ENCODE data around the gene C11orf86.
A peak's percentile ranks its signal among the peaks of the same experiment; 100 is the strongest.
"Not testable (repeated sequence)": the region's sequence is repeated elsewhere in the genome, so short reads cannot be mapped to it uniquely, and the experiment has no call there.

The C11orf86 gene, protein sequence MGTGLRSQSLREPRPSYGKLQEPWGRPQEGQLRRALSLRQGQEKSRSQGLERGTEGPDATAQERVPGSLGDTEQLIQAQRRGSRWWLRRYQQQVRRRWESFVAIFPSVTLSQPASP

DNA sequence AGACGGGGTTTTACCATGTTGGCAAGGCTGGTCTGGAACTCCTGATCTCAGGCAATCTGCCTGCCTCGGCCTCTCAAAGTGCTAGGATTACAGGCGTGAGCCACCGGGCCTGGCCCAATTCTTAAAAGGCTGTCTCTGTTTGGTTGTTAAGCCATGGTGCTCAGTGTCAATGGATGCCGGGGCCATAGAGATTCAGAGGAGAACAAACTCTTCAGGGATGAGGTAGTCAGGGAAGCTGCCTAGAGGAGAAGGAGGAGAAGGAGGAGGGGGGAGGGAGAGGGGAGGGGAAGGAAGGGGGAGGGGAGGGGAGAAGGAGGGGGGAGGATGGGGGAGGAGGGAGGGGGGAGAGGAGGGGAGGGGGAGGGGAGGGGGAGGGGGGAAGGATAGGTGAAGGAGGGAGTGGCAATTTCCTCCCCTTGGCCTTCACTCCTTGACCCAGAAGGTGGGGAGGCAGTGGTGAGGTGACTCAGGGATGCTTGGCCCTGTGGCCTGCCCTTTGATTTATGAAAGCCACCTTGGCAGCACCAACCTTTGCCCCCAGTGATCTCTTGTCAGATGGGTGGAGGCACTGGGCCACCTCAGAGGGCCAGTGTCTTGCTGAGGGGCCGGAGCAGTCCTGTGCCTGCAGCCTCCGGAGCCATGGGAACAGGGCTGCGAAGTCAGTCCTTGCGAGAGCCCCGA, at the start of gene C11orf86:
TSS of gene C11orf86 (plus strand) at position 581 of the 681 bp plus-strand sequence. CDS start at position 640, 59 bp downstream.
- no peak for DNase-seq (ENCODE audit: low read depth in 2 of 2)

DNA sequence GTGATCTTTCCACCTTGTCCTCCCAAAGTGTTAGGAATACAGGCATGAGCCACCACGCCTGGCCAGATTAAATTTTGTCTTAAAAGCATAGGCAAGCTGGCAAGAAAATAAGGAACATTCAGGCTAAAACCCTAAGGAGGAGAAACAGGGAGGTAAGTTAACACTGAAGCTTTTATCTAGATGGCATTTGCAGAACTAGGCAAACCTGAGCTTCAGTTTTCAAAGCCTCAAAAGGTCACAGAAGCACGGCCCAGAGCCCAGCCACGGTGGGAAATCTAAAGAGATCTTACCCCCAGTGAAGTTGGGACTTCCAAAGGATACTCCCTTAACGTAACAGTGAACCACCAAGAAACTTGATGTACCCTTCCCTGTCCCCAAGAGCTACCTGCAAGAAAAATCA, 45.4 kb upstream of the C11orf86 start:
- DNase-seq (ENCODE audit: low read depth in 2 of 2), result no peak

DNA sequence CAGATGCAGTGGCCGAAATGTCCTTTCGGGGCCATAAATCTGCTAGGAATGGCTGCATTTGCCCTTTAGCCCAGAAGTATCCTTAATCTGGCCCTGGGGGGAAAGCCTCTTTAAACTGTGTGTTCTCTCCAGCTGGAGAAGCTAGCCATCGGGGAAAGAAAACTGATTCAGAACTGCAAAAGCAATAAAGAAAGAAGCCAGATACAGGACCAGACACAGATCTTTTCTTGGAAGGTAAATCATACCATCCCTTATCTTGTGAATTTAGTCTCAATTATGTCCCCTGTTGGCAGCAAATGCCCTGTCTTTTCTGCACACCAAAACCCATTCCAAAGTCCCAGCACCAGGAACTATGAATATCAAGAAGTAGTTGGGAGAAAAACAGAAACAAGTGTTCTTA, 42.6 kb upstream of the C11orf86 start:
- no peak for DNase-seq (ENCODE audit: low read depth in 2 of 2)

DNA sequence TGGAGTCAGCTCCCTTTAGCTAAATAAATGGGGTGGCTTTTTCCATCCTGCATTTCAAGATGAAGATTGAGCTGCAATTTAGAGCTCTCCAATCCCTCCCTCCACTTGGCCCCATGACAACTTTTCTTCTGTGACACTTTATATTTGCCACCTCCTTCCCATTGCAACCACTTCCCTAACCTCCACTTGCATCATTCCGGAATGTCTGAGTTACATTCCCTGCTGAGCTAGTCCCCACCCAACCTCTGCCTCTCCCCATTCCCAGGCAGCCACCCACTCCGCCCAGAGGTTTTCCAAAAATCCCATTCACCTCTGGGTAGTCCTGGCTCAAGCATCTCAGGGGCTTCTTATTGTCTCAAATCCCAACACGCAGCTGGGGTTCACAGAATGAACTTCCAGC, 41.6 kb upstream of the C11orf86 start:
- DNase-seq (ENCODE audit: low read depth in 2 of 2), result no peak

DNA sequence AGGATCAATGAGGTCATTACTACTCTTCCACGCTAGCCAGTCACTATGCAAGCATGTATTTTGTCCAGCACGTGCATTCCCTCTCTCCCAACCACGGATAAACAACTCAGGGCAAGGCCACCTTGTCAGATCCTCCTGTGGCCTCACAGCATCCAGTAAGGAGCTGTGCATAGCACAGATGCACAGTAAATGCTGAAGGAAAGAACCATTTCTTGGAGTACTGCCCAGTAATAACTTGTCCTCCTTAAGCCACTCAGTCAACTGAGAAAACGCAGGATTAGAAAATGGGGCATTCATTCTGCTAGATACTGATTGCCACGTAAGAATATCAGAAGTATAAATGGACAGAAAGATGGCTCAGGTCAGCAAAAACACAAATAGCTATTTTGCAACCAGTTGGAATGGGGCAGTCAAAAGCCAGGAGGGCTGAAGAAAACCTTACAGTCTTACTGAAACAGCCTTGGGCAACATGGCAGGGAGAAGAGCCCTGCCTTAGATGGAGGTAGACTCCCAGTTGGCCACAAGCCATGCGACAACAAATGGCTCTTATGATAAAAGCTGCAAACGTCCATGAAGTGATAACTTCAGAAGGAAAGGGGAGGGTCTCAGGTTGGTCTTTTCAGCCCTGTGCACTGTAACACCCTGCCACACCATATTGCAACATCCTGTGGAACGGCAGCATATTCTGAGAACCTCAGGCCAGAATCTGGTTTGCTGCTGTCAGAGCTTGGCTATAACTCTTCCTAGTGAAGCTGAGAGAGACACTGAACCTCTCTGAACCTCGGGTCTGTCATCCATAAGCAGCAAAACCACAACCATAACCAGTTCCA, 39.9 kb upstream of the C11orf86 start:
- DNase-seq (ENCODE audit: low read depth in 2 of 2), result peak; percentile 64

DNA sequence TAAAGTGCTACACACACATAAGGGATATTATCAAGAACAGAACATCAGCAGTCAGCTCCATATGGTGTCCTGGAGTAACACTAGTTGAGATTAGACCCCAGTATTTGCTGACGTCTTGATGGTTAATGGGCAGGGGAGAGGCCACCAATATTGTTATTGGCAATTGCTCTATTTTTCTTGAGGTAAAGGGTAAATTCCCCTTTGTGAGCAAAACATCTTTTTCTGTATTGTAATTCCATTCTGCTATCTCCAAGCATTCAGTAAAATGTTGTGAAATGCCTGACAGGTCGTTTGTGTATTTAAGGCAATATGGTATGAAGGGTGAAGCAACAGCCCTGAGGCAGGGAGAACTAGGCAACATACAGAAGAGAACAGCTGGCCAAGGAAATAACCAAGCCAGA, 38.8 kb upstream of the C11orf86 start:
- peak; percentile 79 to 81 for DNase-seq (ENCODE audit: low read depth in 2 of 2)

DNA sequence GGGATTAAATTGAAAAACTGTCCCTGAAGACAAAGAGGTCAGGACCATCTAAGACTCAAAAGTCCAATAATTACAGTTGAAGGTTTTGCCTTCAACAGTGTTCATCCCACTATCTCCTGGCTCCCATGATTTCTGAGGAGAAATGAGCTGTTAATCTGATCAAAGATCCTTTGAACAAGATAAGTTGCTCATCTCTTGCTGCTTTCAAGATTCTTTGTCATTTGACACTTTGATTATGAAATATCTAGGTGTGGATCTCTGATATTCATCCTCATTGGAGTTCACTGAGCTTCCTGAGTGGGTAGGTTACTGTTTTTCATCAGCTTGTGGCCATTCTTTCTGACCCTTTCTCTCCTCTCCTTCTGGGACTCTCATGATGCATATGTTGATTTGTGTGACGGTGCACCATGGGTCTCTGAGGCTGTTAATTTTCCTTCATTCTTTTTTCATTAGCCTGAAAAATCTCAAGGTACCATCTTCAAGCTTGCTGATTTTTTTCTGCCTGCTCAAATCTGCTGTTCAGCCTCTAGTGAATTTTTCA, 37.8 kb upstream of the C11orf86 start:
- DNase-seq (ENCODE audit: low read depth in 2 of 2), result no peak

DNA sequence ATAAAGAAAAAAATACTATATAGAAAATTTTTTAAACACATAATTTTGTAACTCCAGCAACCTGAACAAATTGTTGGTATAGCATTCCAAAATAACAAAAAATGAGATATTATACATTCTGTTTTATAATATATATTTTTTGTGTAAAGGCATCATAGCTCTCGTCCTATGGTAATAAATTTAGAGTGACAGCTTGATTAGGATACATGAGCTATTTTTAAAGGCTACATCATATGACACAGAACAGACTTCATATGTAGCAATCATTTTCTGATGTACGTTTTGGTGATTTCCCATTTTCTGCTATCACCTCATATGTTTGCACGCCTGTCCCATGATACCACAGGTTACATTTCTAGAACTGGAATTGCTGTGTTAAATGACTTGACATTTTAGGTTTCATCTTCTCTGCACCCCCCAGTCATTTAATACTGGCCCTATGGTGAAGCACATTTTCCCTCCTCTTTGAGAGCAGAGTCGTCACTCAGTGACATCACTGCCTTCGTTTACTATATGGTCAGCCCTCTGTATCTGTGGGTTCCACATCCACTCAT, 36.4 kb upstream of the C11orf86 start:
- no peak for DNase-seq (ENCODE audit: low read depth in 2 of 2)

DNA sequence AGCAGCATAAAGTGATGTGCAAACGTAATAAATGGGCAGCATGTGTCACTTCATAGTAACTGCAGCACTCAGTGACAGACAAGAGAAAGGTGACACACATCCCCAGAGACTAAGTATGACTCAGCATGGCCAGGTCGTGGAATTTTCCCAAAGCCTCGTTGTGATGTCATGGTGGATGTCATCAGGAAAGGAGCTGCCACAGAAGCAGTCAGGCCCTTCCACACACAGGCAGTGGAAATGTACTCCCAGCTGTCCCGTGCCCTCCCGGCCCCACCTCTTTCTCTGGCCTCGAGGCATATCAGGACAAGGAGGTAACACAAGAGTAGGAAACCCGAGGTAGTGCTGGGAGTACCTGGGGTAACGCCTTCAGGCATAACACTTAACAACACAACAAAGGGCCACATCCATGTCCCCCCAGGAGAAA, 25.0 kb upstream of the C11orf86 start:
- DNase-seq (ENCODE audit: low read depth in 2 of 2), result no peak

DNA sequence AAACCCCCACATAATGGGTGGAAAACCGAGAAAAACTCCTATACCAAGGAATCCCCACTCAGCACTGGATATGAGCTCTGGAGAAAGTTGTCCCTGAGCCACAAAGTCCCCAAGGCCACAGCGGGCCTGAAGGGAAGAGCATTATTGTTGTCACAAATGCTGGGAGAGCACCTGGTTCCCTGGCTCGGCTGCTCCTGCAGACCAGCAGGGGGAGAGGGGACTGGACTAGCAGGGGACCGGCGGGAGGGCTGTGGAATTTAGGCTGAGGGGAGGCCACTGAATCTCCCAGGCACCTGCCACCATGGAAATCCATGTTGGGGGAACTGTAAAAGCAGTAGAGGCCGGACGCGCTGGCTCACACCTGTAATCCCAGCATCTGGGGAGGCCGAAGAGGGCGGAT, 24.0 kb upstream of the C11orf86 start:
- no peak for DNase-seq (ENCODE audit: low read depth in 2 of 2)

DNA sequence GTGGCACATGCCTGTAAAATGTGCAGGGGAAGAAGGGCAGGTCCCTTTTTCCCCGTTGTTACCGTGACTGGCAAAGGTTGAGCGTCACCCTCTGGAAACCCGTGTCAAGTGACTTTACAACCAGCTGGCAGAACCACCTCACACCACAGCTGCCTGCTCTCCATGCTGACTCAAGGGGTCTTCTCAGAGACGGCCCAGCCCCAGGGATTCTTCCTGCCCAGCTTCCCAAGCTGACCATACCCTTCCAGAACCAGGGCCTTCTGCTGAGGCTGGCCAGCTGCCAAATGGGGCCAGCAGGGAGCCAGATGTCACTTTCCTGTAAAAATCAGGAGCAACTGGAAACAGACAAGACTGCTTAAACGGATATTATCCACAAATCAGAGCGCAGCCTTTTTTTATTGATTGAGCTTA, 23.2 kb upstream of the C11orf86 start:
- no peak for DNase-seq (ENCODE audit: low read depth in 2 of 2)

DNA sequence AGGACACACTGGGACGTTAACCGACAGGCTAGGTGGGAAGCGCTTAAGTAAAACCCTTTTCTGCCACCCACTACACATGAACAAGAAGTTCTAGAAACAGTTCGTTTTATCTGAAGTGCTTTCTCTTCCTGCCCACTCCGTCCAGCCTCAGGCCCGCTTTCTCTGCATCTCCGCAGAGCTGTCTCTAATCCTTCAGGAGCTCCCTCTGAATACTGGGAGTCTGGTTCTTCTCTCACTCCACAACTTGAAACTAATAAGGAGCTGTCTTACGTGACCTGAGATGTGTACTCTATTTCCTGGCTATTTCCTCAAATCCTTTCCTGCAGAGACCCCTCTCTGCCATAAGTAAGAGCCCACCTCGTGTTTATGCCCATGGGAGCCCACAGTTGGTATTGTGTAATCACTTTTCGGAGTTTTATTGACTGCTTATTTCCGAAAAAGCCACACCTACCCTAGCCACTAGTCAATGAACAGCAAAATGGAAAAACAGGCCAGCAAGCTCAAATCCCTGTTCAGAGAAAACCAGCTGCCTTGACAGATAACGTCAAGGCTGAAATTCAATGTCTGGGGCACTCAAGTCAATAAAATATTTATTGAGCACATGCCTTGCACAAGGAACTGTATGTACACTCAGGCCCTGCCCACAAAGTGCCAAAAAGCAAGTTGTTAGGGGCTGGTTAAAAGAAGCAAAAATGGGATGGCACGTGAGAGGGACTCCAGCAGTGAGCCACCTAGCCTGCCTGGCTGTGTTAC, 21.8 kb upstream of the C11orf86 start:
- no peak for DNase-seq (ENCODE audit: low read depth in 2 of 2)

DNA sequence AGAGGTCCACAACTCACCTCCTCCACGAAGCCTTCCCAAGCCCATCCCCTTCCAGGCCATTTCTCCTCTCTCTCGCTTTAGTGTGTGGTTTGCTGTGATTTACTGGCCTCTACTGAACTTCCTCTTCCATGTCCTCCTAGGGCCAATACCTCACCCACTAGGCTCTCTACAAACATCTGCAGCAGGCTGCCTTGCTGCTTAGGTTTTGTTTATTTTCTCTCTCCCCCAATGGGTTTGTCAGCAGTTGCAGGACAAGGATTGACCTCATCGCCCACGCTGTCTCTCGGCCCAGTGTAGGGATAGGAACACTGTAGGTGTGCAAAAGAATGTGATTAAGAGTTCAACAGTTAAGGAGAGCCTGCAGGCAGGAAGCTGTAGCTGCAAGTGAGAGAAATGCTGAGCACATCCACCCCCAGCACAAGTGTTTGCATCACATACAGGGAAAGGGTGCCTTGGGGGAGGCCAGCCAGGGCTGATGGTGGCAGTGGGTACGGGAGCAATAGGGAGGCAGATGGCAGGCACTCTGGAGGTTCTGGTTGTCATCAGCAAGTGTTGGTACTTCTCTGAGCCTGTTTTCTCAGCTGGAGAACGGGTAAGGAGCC, 18.3 kb upstream of the C11orf86 start:
- no peak for DNase-seq (ENCODE audit: low read depth in 2 of 2)

DNA sequence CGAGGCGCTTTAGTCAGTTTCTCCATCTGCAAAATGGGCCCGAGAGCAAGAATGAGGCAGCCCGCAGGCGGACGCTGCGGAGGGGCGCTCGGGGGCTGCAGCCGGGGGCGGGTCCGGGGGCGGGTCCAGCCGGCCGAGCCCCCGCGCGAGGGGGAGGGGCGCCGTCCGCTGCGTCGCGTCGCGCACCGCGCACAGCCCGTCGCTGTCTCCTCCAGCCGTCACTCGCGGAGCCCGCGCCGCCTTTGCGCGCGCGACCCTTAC, 17.2 kb upstream of the C11orf86 start:
- DNase-seq (ENCODE audit: low read depth in 2 of 2), result no peak

DNA sequence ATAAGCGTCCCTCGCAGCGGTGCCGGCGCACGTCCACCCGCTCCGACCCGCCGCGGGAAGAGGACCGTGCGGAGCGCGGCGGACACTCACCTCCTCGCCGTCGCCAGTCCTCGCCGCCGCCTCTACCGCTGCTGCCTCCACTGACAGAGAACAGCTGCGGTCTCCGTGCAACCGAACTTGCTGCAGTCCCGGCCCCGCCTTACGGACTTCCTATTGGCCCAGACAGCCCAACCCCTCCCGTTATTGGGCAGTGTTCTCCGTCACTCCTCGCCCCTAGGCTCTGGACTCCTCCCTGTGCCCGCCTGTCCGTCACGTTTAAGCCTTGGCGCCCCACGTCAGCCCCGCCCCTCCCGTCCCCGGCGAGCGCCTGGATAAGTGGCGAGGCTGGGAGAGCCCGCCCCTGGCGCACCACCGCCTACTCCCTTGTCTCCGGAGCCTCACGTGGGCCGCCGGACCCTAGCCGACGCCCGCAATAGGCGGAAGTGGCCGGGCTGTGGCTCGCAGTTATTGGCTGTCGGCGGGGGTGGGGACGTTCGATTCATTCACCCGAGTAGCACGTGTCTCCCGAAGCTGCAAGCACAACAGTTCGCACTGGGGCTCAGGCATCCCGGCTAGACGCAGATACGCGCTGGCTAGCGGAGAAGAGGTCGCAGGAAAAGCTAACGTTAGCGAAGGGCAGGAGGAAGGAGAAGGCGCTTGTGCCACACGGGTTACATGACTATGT, 16.7 kb upstream of the C11orf86 start, which contains the start of gene PC:
TSS of gene PC (minus strand) at position 152 of the 724 bp plus-strand sequence. CDS start 86,224 bp downstream, outside the sequence.
- peak; percentile 99 for DNase-seq (ENCODE audit: low read depth in 2 of 2)

DNA sequence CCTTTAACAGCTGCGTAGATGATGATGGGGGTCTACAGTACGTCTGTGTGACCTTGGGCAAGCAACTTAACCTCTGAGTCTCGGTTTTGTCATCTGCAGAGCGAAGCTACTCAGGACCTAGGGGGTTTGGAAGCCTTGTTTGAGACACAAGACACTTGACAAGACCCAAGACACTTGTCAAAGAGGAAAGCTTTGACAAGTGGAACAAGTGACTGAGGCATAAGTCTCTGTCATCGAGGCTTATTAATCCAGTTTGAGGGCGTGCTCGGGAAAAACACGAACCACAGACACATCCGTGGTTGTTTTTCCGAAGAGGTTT, 16.2 kb upstream of the C11orf86 start:
- no peak for DNase-seq (ENCODE audit: low read depth in 2 of 2)

DNA sequence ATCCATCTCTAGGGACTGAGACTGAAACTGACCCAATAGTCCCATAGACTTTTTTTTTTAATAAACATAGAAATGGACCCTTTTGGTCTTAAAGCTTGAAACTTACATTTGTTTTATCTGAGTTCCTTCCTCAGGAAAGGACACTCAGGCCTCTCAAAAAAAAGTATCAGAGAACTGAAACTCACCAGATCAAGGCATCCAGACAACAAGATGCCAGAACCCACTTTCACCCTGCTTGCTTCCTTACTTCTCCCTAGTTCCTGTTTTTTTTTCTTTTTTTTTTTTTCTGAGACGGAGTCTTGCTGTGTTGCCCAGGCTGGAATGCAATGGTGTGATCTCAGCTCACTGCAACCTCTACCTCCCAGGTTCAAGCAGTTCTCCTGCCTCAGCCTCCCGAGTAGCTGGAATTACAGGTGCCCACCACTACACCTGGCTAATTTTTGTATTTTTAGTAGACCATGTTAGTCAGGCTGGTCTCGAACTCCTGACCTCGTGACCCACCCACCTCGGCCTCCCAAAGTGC, 13.4 kb upstream of the C11orf86 start:
- DNase-seq (ENCODE audit: low read depth in 2 of 2), result not testable (repeated sequence)

DNA sequence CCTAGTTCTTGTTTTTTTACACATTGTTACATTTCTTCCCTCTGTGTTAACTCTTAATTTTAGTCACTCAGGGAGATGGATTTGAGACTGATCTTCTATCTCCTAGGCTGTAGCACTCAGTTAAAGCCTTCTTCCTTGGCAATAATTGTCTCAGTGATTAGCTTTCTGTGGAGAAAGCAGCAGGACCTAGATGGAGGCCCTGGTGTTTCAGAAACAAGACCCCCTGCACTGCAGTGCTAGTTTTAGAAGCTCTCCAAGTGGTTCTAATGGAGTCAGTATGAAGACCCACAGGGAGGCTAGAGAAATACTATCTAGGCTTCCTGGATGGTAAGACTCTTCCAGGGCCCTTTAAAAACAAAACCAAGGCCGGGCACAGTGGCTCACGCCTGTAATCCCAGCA, 12.9 kb upstream of the C11orf86 start:
- DNase-seq (ENCODE audit: low read depth in 2 of 2), result no peak

DNA sequence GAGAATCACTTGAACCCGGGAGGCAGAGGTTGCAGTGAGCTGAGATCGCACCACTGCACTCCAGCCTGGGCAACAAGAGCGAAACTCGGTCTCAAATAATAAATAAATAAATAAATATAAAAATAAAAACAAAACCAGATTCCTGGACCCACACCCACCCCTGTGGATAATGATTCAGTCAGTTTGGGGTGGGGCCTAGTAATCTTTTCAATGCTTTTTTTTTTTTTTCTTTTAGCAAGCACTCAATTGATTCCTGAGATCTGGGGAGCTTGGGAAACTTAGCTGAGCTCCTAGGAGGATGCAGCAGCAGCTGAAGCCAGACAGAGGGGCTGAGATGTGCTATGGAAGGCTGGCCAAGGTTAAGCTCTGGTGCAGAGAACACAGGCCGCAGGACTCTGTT, 12.3 kb upstream of the C11orf86 start:
- no peak for DNase-seq (ENCODE audit: low read depth in 2 of 2)

DNA sequence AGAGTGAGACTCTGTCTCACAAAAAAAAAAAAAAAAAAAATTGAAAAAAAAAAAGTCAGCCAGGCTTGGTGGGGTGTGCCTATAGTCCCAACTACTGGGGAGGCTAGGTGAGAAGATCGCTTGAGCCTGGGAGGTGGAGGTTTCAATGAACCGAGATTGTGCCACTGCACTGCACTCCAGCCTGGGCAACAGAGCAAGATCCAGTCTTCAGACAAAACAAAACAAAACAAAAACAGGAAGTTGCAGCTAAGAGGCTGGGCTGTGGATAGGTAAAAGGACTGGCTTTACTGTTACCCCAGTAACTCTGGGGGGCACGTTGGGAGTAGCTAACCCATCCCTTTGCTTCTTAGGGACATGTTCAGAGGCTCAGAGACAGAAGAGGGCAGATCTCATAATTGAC, 10.6 kb upstream of the C11orf86 start:
- DNase-seq (ENCODE audit: low read depth in 2 of 2), result no peak

DNA sequence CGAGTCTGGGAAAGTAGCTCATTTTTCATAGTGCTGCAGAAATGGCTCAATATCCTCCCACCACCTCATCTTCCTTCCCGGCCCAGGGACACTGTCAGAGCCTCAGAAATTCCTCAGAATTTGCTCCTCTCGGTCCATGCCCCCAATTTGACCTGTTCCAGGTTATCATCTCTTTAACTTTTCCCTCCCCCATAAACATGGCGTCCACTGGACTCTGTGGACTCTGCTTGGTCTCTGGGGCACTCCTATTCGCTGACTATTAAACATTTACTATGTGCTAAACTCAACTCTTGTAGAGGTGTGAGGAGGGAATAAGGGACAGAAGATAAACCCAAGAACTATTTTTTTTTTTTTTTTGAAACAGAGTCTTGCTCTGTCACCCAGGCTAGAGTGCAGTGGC, 8.8 kb upstream of the C11orf86 start:
- no peak for DNase-seq (ENCODE audit: low read depth in 2 of 2)
